Measurements from ENCODE around the gene DDX39B. TPM values are rescaled to one million over a fixed set of nuclear protein-coding genes. Genes with fewer than 3 reads are reported as not detected.

Gene DDX39B
- total RNA-seq, 1 experiment from 2014 or later: 813 TPM

GRCh38 chr6:31528821-31529328 lies 12.9 kb downstream of the DDX39B start, which contains the start of gene MCCD1:
TSS of gene MCCD1 (plus strand) at chr6:31528962. CDS start at chr6:31529015, 53 bp downstream.
- no peaks in the 10 kb centered on the region; the same call in 1 of the 2 replicates for H3K4me1 ChIP-seq (ENCODE audit: insufficient read depth, low read length)
- TF ChIP-seq CTCF (conservative IDR thresholded peaks at IDR 0.05): no peak
- Mint-ChIP-seq H3K4me1 (peaks cover 23 to 33% of the 10 kb centered on the region in 2 experiments), H3K27ac (peak within 1 kb of the TSS in 2 of 3 experiments; percentile 52 to 67; a peak in 3 of 7 replicates), H3K27me3 (ENCODE audit: low read depth) (no peaks in the 10 kb centered on the region), H3K36me3 (ENCODE audit: insufficient read depth in 1 of 3, low read depth in 3 of 3) (peaks cover 37 to 46% (median 41%) of the 10 kb centered on the region in 3 experiments; a peak in 6 of 7 replicates), H3K9me3 (no peaks in the 10 kb centered on the region; a peak in 1 of 5 replicates), H3K4me3 (peak within 1 kb of the TSS in 1 of 2 experiments; percentile 46; a peak in 2 of 5 replicates)
- H3K27me3 ChIP-seq (ENCODE audit: insufficient read depth, low read length): no peaks in the 10 kb centered on the region
- no peak within 1 kb of the TSS for H3T11ph ChIP-seq (ENCODE audit: low read length)
- H2BK15ac ChIP-seq (ENCODE audit: low read depth, low read length): no peak within 1 kb of the TSS
- H4K8ac ChIP-seq (replicated peaks; ENCODE audit: insufficient read length, low read depth, low read length): no peak within 1 kb of the TSS
- H2BK120ac ChIP-seq (ENCODE audit: low read depth, low read length, poor library complexity, severe bottlenecking): no peak within 1 kb of the TSS
- peaks cover 2% of the 10 kb centered on the region for H4K20me1 ChIP-seq (ENCODE audit: control insufficient read depth, insufficient read depth, insufficient read length)
- no peak within 1 kb of the TSS for H3K14ac ChIP-seq (ENCODE audit: insufficient read depth, low read length)
- H3K4ac ChIP-seq (ENCODE audit: low read depth, low read length): no peak within 1 kb of the TSS
- no peaks in the 10 kb centered on the region for H3K9me3 ChIP-seq (ENCODE audit: control insufficient read depth, low read depth, low read length)
- no peak within 1 kb of the TSS for H2BK5ac ChIP-seq (ENCODE audit: insufficient read length, low read length)
- H4K5ac ChIP-seq (ENCODE audit: insufficient read length, low read depth, low read length): no peak within 1 kb of the TSS
- H2BK12ac ChIP-seq (ENCODE audit: insufficient read length, low read depth, low read length): no peak within 1 kb of the TSS
- H2AFZ ChIP-seq (ENCODE audit: low read length): no peak within 1 kb of the TSS
- H4K91ac ChIP-seq (ENCODE audit: insufficient read length, low read depth, low read length): no peak within 1 kb of the TSS
- no peak for DNase-seq
- H3K79me1 ChIP-seq (ENCODE audit: insufficient read depth, low read depth, low read length, poor library complexity, severe bottlenecking): peaks cover 1% of the 10 kb centered on the region
- no CpG with 5 or more reads among the region's 7 CpGs for WGBS (ENCODE audit: extremely low coverage, insufficient read length, low lambda C conversion rate)
- H3K4me2 ChIP-seq (ENCODE audit: insufficient read depth, insufficient read length, low read length): no peak within 1 kb of the TSS
- no peak within 1 kb of the TSS for H2BK20ac ChIP-seq (ENCODE audit: low read depth, low read length, poor library complexity, severe bottlenecking)
- no peak within 1 kb of the TSS for H3K23ac ChIP-seq (ENCODE audit: insufficient read length, low read depth, low read length)
- no peak within 1 kb of the TSS for H3K27ac ChIP-seq (ENCODE audit: insufficient read length, low read depth, low read length)
- no peaks in the 10 kb centered on the region for H3K23me2 ChIP-seq (ENCODE audit: insufficient read length, low read depth, low read length, poor library complexity, severe bottlenecking)
- H3K9ac ChIP-seq (ENCODE audit: extremely low read depth, insufficient read length, low read length): no peak within 1 kb of the TSS
- no peaks in the 10 kb centered on the region for H3K79me2 ChIP-seq (ENCODE audit: insufficient read depth, low read length)
- no peak within 1 kb of the TSS for H3K18ac ChIP-seq (ENCODE audit: insufficient read length, low read depth, low read length)
- no peak within 1 kb of the TSS for H3K56ac ChIP-seq (ENCODE audit: insufficient read length, low read depth, low read length)
- no peak within 1 kb of the TSS for H2AK5ac ChIP-seq (ENCODE audit: insufficient read length, low read length)
